C4-2B (cell line): ENCODE measurements around the gene TBK1.

ENCODE experiments used
- ZFX ChIP-seq: fragments of 450-650 bp; IDR thresholded peaks from 2 replicates; pipeline ENCODE4 v1.6.1; 2017
- TF ChIP-seq, protein P1 (sequence below): fragments of 450-650 bp; conservative IDR thresholded peaks from 2 replicates; pipeline ENCODE4 v1.5.1; 2017; ENCODE audit warnings: mild to moderate bottlenecking

DNA sequence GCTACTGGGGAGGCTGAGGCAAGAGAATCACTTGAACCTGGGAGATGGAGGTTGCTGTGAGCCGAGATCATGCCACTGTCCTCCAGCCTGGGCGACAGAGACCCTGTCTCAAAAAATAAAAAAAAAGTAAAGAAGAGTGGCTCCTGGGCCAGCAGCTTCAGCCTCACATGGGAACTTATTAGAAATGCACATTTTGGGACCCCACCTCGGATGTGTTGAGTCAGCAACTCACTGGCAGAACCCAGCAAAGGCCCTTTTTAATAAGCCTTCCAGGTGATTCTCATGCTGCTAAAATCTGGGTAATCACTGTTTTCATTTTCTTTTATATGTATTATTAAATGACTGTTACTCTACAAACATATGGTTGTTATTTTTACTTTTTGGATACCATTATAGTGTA is 41.6 kb downstream of the TBK1 start:
- TF ChIP-seq, protein P1, sequence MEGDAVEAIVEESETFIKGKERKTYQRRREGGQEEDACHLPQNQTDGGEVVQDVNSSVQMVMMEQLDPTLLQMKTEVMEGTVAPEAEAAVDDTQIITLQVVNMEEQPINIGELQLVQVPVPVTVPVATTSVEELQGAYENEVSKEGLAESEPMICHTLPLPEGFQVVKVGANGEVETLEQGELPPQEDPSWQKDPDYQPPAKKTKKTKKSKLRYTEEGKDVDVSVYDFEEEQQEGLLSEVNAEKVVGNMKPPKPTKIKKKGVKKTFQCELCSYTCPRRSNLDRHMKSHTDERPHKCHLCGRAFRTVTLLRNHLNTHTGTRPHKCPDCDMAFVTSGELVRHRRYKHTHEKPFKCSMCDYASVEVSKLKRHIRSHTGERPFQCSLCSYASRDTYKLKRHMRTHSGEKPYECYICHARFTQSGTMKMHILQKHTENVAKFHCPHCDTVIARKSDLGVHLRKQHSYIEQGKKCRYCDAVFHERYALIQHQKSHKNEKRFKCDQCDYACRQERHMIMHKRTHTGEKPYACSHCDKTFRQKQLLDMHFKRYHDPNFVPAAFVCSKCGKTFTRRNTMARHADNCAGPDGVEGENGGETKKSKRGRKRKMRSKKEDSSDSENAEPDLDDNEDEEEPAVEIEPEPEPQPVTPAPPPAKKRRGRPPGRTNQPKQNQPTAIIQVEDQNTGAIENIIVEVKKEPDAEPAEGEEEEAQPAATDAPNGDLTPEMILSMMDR, result no peak
- no peak for TF ChIP-seq ZFX
